HepG2 (cell line): Measurements from ENCODE around the gene ZNF223. TPM values are rescaled to one million over a fixed set of nuclear protein-coding genes. Genes with fewer than 3 reads are reported as not detected.
A peak's percentile ranks its signal among the peaks of the same experiment; 100 is the strongest.

ENCODE experiments used
- ADNP ChIP-seq: sonication (generic); formaldehyde crosslinking; IDR thresholded peaks from 2 replicates; pipeline ENCODE4 v1.4.0; 2020; ENCODE audit warnings: missing genetic modification reagents
- ARID3A ChIP-seq: IDR thresholded peaks from 2 replicates; pipeline ENCODE4 v1.6.1; 2012; ENCODE audit warnings: low read depth, low read length, improper control_type of control experiment
- MXD4 ChIP-seq: IDR thresholded peaks from 2 replicates; pipeline ENCODE4 v1.6.1; 2016; ENCODE audit warnings: mild to moderate bottlenecking, missing biosample characterization, missing genetic modification reagents
- PBX2 ChIP-seq: IDR thresholded peaks from 2 replicates; pipeline ENCODE4 v1.6.1; 2016; ENCODE audit warnings: control low read depth
- ZEB1 ChIP-seq: IDR thresholded peaks from 2 replicates; pipeline ENCODE4 v1.6.1; 2012; ENCODE audit warnings: mild to moderate bottlenecking, low read depth, inconsistent platforms; ENCODE audit not compliant: insufficient replicate concordance
- ZNF3 ChIP-seq: IDR thresholded peaks from 2 replicates; pipeline ENCODE4 v1.7.0; 2017; ENCODE audit warnings: inconsistent platforms
- ZNF407 ChIP-seq: sonication (generic); formaldehyde crosslinking; IDR thresholded peaks from one replicate; pipeline ENCODE4 v1.5.1; 2020; ENCODE audit warnings: mild to moderate bottlenecking, missing genetic modification reagents; ENCODE audit errors: not compliant biosample characterization
- ZNF576 ChIP-seq: sonication (generic); formaldehyde crosslinking; IDR thresholded peaks from 2 replicates; pipeline ENCODE4 v1.4.0; 2020; ENCODE audit warnings: mild to moderate bottlenecking, missing genetic modification reagents
- polyA plus RNA-seq, 8 experiments: library from polyadenylated mRNA; depleted of rRNA in 3 of 8; stranded (reverse) in 7 of 8; unstranded in 1 of 8; fragments of >200 nt; fragmentation: Illumina TruSeq in 4 of 8; extraction: Trizol in 4 of 8; gene quantifications; 2 replicates each; pipeline versions ENCODE4 v1.2.1 to v1.2.3, GENCODE V29; 2011 to 2016; ENCODE audit warnings: low read depth in 4 of 8, missing spikeins in 1 of 8, mixed read lengths in 1 of 8; ENCODE audit not compliant: insufficient read depth in 1 of 8
- total RNA-seq, 5 experiments: library from RNA; depleted of rRNA; stranded (reverse); fragments of >200 nt; fragmentation: Illumina TruSeq; extraction: Trizol; gene quantifications; 2 replicates each; pipeline ENCODE4 v1.2.3, GENCODE V29; 2016; ENCODE audit warnings: low read depth in 1 of 5
- TF ChIP-seq, protein P1 (sequence below): sonication (generic); formaldehyde crosslinking; conservative IDR thresholded peaks from 2 replicates; pipeline ENCODE4 v1.8.0; 2022; ENCODE audit warnings: missing genetic modification reagents
- TF ChIP-seq, protein P2 (sequence below): sonication (generic); formaldehyde crosslinking; IDR thresholded peaks from 2 replicates; pipeline ENCODE4 v1.9.0; 2021; ENCODE audit warnings: missing genetic modification reagents, mild to moderate bottlenecking, borderline replicate concordance
- TF ChIP-seq, protein P3 (sequence below): sonication (generic); formaldehyde crosslinking; IDR thresholded peaks from 2 replicates; pipeline ENCODE4 v1.4.0; 2020; ENCODE audit warnings: missing genetic modification reagents

Gene ZNF223
- total and polyA plus RNA-seq, 2 of the 13 experiments (the other 11 are each of a cell fraction or from before 2014, with no cell fraction given), result 2.0 to 4.8 TPM

- TF ChIP-seq ZNF576 (CRISPR knock-in tag) (no peak), MXD4 (CRISPR knock-in tag) (peak; percentile 66; the same call in 1 of the 2 replicates), ADNP (no peak), PBX2 (CRISPR knock-in tag) (no peak), ZEB1 (no peak), ZNF3 (CRISPR knock-in tag) (no peak), ZNF407 (CRISPR knock-in tag) (no peak), ARID3A (0 out of 2 replicates have a peak, but pooled peaks have one; percentile 10)
- TF ChIP-seq, protein P1, sequence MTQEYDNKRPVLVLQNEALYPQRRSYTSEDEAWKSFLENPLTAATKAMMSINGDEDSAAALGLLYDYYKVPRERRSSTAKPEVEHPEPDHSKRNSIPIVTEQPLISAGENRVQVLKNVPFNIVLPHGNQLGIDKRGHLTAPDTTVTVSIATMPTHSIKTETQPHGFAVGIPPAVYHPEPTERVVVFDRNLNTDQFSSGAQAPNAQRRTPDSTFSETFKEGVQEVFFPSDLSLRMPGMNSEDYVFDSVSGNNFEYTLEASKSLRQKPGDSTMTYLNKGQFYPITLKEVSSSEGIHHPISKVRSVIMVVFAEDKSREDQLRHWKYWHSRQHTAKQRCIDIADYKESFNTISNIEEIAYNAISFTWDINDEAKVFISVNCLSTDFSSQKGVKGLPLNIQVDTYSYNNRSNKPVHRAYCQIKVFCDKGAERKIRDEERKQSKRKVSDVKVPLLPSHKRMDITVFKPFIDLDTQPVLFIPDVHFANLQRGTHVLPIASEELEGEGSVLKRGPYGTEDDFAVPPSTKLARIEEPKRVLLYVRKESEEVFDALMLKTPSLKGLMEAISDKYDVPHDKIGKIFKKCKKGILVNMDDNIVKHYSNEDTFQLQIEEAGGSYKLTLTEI (CRISPR knock-in tag), result no peak
- TF ChIP-seq, protein P2, sequence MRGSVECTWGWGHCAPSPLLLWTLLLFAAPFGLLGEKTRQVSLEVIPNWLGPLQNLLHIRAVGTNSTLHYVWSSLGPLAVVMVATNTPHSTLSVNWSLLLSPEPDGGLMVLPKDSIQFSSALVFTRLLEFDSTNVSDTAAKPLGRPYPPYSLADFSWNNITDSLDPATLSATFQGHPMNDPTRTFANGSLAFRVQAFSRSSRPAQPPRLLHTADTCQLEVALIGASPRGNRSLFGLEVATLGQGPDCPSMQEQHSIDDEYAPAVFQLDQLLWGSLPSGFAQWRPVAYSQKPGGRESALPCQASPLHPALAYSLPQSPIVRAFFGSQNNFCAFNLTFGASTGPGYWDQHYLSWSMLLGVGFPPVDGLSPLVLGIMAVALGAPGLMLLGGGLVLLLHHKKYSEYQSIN, result no peak
- TF ChIP-seq, protein P3, sequence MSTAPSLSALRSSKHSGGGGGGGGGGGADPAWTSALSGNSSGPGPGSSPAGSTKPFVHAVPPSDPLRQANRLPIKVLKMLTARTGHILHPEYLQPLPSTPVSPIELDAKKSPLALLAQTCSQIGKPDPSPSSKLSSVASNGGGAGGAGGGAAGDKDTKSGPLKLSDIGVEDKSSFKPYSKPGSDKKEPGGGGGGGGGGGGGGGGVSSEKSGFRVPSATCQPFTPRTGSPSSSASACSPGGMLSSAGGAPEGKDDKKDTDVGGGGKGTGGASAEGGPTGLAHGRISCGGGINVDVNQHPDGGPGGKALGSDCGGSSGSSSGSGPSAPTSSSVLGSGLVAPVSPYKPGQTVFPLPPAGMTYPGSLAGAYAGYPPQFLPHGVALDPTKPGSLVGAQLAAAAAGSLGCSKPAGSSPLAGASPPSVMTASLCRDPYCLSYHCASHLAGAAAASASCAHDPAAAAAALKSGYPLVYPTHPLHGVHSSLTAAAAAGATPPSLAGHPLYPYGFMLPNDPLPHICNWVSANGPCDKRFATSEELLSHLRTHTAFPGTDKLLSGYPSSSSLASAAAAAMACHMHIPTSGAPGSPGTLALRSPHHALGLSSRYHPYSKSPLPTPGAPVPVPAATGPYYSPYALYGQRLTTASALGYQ (CRISPR knock-in tag), result no peak
These were observed 20.1 kb downstream of the ZNF223 start, which contains the start of gene ZNF284 (continued) for GRCh38 chr19:44071824-44072542.
